Measurements from ENCODE around the gene DLX3.

- TF ChIP-seq CTCF (IDR thresholded peaks at IDR 0.05) (no peak), ZFX (IDR thresholded peaks at IDR 0.05; ENCODE audit: borderline replicate concordance) (no peak)
Observed at GRCh38 chr17:50024808-50025207, 29.8 kb upstream of the DLX3 start.

Data from 22Rv1 (cell line).